Sigmoid colon (tissue), 7 donors: ENCODE data around the gene KIF17. TPM values are rescaled to one million over a fixed set of nuclear protein-coding genes. Genes with fewer than 3 reads are reported as not detected.

ENCODE experiments used
- DNase-seq: peaks from one replicate; pipeline ENCODE4 v3.0.0-alpha.2; 2019
- H3K27ac ChIP-seq, 4 donors: fragments of 200-600 bp; sonication (generic); one replicate each; pipeline ENCODE4 v1.5.1; 2016 to 2019; ENCODE audit warnings: mild to moderate bottlenecking in 1 of 4
- H3K27me3 ChIP-seq, 3 donors: fragments of 200-600 bp; sonication (generic); one replicate each; pipeline ENCODE4 v1.5.1; 2019; ENCODE audit warnings: mild to moderate bottlenecking in 1 of 3
- H3K36me3 ChIP-seq, 4 donors: fragments of 200-600 bp; sonication (generic); one replicate each; pipeline ENCODE4 v1.5.1; 2016 to 2019
- H3K4me1 ChIP-seq, 4 donors: fragments of 200-600 bp; sonication (generic); one replicate each; pipeline ENCODE4 v1.5.1; 2017 to 2019
- H3K4me3 ChIP-seq, 4 donors: fragments of 200-600 bp; sonication (generic); one replicate each; pipeline ENCODE4 v1.5.1; 2017 to 2019; ENCODE audit warnings: mild to moderate bottlenecking in 2 of 4, moderate library complexity in 1 of 4
- H3K9me3 ChIP-seq, 4 donors: fragments of 200-600 bp in 3 of 4; sonication (generic) in 3 of 4; one replicate each; pipeline versions ENCODE4 v1.5.1 to v1.6.1; 2013 to 2019
- EP300 ChIP-seq, 4 donors: sonication (generic); formaldehyde crosslinking; IDR thresholded peaks; one replicate each; pipeline ENCODE4 v1.6.1; 2017; ENCODE audit warnings: antibody characterized with exemption in 4 of 4
- POLR2A ChIP-seq, 2 donors: fragments of 450-650 bp; IDR thresholded peaks; one replicate each; pipeline ENCODE4 v1.6.1; 2016; ENCODE audit warnings: antibody characterized with exemption in 2 of 2, mild to moderate bottlenecking in 2 of 2, moderate library complexity in 2 of 2
- POLR2AphosphoS5 ChIP-seq, 4 donors: sonication (generic); formaldehyde crosslinking; IDR thresholded peaks; one replicate each; pipeline ENCODE4 v1.6.1; 2017; ENCODE audit warnings: antibody characterized with exemption in 4 of 4
- WGBS, 2 donors: extraction: QIAGEN DNeasy Blood & Tissue Kit; methylation state at CpG; one replicate each; pipeline ENCODE4 v1.1.7; 2013; 5-methylcytosine and 5-hydroxymethylcytosine counted together
- intact Hi-C: fragments of 100-400 bp; cut with DNase I; formaldehyde crosslinking; loops from one replicate; pipeline ENCODE4 v1.15.1; 2023
- polyA plus RNA-seq, 3 donors: library from polyadenylated mRNA; stranded (reverse); fragments of 200-250 nt; gene quantifications; one replicate each; pipeline ENCODE4 v1.2.3, GENCODE V29; 2013
- total RNA-seq, 4 donors: library from RNA; depleted of rRNA; stranded (reverse); fragments of >200 nt; gene quantifications; one replicate each; pipeline ENCODE4 v1.1.0, GENCODE V29; 2016
- TF ChIP-seq, protein P1 (sequence below), 4 experiments: fragments of 450-650 bp in 3 of 4; fragments of 200-600 bp in 1 of 4; IDR thresholded peaks; one replicate each; pipeline ENCODE4 v1.5.1; 2016 to 2019; ENCODE audit warnings: antibody characterized with exemption in 4 of 4, mild to moderate bottlenecking in 3 of 4, moderate library complexity in 2 of 4
- donor health status: healthy with polysubstance abuse.
- donor health status: Bipolar disorder and iron deficiency.
- donor health status: healthy.

Gene KIF17
- total and polyA plus RNA-seq, 7 donors = 0.54 to 2.4 (median 1.4) TPM

DNA sequence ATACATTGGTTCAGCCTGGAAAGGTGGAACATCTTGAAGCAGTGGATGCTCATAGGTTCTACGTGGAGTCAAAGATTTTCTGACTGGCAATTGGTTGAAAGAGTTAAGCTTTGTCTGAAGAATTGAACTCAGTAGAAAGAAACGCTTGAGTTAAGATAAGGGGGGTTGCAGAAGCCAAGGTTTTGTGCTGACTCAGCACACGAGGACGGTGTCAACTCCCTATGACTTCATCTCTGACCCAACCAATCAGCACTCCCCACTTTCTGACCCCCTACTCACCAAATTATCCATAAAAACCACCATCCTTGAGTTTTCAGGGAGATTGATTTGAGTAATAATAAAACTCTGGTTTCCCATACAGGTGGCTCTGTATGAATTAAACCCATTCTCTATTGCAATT, 87.1 kb downstream of the KIF17 start:
- TF ChIP-seq, protein P1, sequence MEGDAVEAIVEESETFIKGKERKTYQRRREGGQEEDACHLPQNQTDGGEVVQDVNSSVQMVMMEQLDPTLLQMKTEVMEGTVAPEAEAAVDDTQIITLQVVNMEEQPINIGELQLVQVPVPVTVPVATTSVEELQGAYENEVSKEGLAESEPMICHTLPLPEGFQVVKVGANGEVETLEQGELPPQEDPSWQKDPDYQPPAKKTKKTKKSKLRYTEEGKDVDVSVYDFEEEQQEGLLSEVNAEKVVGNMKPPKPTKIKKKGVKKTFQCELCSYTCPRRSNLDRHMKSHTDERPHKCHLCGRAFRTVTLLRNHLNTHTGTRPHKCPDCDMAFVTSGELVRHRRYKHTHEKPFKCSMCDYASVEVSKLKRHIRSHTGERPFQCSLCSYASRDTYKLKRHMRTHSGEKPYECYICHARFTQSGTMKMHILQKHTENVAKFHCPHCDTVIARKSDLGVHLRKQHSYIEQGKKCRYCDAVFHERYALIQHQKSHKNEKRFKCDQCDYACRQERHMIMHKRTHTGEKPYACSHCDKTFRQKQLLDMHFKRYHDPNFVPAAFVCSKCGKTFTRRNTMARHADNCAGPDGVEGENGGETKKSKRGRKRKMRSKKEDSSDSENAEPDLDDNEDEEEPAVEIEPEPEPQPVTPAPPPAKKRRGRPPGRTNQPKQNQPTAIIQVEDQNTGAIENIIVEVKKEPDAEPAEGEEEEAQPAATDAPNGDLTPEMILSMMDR (IDR thresholded peaks at IDR 0.05) = no peak
- TF ChIP-seq POLR2A (IDR thresholded peaks at IDR 0.05) (no peak), EP300 (IDR thresholded peaks at IDR 0.05) (no peak), POLR2AphosphoS5 (IDR thresholded peaks at IDR 0.05) (no peak)
- H3K4me3 ChIP-seq = no peak overlapping the region
- no peak for DNase-seq
- H3K36me3 ChIP-seq = no peaks in the 10 kb centered on the region
- H3K9me3 ChIP-seq = no peaks in the 10 kb centered on the region
- H3K4me1 ChIP-seq = peaks cover 0 to 22% (median 16%) of the 10 kb centered on the region in 4 donors
- 64 to 66% methylated on average over 4 of the region's 4 CpGs for WGBS, 2 donors
- intact Hi-C loops = no loop called here
- H3K27ac ChIP-seq = no peak overlapping the region
- H3K27me3 ChIP-seq = no peaks in the 10 kb centered on the region

DNA sequence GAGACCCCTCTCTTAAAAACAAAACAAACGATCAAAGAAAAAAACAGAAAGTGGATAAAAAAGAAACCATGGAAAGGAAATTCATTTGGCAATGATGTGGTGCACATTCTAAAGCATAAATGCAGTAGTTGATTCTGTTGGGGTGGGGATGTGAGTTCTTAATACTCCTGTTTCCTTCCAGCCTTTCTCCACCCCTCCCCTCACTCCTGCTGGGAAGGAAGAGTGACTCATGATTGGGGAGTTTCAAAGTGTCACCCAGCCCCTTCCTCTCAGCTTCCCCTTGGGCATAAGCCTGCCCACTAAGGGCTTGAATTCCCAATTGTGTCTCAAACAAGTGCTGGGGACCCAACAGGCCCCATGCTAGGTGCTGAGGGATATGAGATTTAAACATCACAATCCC, 91.3 kb downstream of the KIF17 start:
- no peak for DNase-seq
- no peaks in the 10 kb centered on the region for H3K4me1 ChIP-seq
- intact Hi-C loops = no loop called here
- H3K4me3 ChIP-seq = no peak overlapping the region
- TF ChIP-seq EP300 (IDR thresholded peaks at IDR 0.05) (no peak), POLR2A (IDR thresholded peaks at IDR 0.05) (no peak), POLR2AphosphoS5 (IDR thresholded peaks at IDR 0.05) (no peak)
- TF ChIP-seq, protein P1 (IDR thresholded peaks at IDR 0.05) = no peak
- no peaks in the 10 kb centered on the region for H3K9me3 ChIP-seq
- WGBS, 2 donors = 74 to 78% methylated on average over 1 of the region's 1 CpG
- peaks cover 0 to 8% (median 0%) of the 10 kb centered on the region in 3 donors for H3K27me3 ChIP-seq
- H3K36me3 ChIP-seq = no peaks in the 10 kb centered on the region
- H3K27ac ChIP-seq = no peak overlapping the region

DNA sequence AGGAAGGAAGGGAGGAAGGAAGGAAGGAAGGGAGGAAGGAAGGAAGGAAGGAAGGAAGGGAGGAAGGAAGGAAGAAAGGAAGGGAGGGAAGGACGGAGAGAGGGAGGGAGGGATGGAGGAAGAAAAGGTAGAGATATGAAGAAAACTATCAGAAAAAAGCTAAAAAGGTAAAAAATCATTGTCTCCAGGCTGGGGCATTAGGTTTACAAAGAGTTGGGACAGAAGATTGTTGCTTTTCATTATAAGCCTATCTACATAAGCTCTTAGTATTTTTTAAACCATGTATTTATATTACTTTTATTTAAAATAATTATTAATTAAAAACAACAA, 91.7 kb downstream of the KIF17 start:
- intact Hi-C loops = no loop called here
- H3K27ac ChIP-seq = no peak overlapping the region
- no peak overlapping the region for H3K4me3 ChIP-seq
- H3K27me3 ChIP-seq = peaks cover 0 to 8% (median 0%) of the 10 kb centered on the region in 3 donors
- no peak for TF ChIP-seq POLR2A (IDR thresholded peaks at IDR 0.05)
- no peak for TF ChIP-seq POLR2AphosphoS5 (IDR thresholded peaks at IDR 0.05)
- TF ChIP-seq EP300 (IDR thresholded peaks at IDR 0.05) = no peak
- TF ChIP-seq, protein P1 (IDR thresholded peaks at IDR 0.05) = no peak
- WGBS, 2 donors = 77 to 86% methylated on average over 1 of the region's 1 CpG
- H3K36me3 ChIP-seq = no peaks in the 10 kb centered on the region
- H3K4me1 ChIP-seq = no peaks in the 10 kb centered on the region
- no peaks in the 10 kb centered on the region for H3K9me3 ChIP-seq
- DNase-seq = no peak

DNA sequence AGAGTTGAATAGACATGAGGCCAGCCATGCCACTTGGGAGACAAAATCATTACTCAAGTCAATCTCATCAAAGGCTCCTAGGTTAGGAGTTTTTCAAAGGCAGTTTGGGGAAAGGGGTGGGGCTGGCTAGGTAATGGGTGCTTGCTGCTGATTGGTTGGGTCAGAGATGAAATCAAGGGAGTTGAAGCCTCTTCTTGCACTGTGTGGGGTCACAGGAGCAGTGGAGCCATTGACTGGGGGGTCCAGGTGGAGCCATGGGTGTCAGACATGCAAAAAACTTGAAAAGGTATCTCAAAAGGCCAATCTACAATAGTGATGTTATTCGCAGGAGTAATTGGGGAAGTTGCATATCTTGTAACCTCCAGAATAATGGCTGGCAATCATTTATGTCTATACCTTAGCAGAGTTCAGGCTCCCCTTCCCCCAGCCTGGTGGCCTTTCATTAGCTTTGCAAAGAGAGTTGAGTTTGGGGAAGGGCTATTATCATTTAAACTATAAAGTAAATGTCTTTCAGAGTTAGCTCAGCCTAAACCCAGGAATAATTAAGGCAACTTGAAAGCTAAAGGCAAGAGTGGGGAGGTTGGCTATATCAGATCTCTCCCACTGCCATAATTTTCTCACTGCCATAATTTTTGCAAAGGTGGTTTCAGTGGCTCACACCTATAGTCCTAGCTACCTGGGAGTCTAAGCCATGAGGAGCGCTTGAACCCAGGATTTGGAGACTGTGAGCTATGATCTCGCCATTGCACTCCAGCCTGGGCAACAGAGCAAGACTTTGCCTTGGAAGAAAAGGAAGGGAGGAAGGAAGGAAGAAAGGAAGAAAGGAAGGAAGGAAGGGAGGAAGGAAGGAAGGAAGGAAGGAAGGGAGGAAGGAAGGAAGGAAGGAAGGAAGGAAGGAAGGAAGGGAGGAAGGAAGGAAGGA, 92.4 kb downstream of the KIF17 start:
- Histone ChIP-seq H3K27me3 (peaks cover 0 to 8% (median 0%) of the 10 kb centered on the region in 3 donors), H3K27ac (no peak overlapping the region), H3K4me3 (no peak overlapping the region), H3K36me3 (no peaks in the 10 kb centered on the region), H3K9me3 (no peaks in the 10 kb centered on the region), H3K4me1 (no peaks in the 10 kb centered on the region)
- no peak for DNase-seq
- no peak for TF ChIP-seq POLR2A (IDR thresholded peaks at IDR 0.05)
- TF ChIP-seq, protein P1 (IDR thresholded peaks at IDR 0.05) = no peak
- no peak for TF ChIP-seq EP300 (IDR thresholded peaks at IDR 0.05)
- TF ChIP-seq POLR2AphosphoS5 (IDR thresholded peaks at IDR 0.05) = no peak
- 79 to 94% methylated on average over 3 of the region's 3 CpGs for WGBS, 2 donors
- intact Hi-C loops = no loop called here
